Breast epithelium (tissue), 4 donors: Measurements from ENCODE around the gene PTPRM. TPM values are rescaled to one million over a fixed set of nuclear protein-coding genes. Genes with fewer than 3 reads are reported as not detected.

Experiments used
- DNase-seq, 2 donors: peaks; one replicate each; pipeline ENCODE4 v3.0.0-alpha.2; 2019; ENCODE audit warnings: low spot score in 2 of 2
- H3K27ac ChIP-seq, 2 donors: fragments of 200-600 bp; sonication (generic) in 1 of 2; one replicate each; pipeline ENCODE4 v1.5.1; 2016 to 2019; ENCODE audit warnings: mild to moderate bottlenecking in 1 of 2
- H3K27me3 ChIP-seq, 2 donors: fragments of 200-600 bp; sonication (generic) in 1 of 2; one replicate each; pipeline versions ENCODE4 v1.5.1 to v1.6.0; 2017 to 2019; ENCODE audit warnings: control low read depth in 1 of 2, mild to moderate bottlenecking in 1 of 2
- H3K36me3 ChIP-seq: fragments of 200-600 bp; one replicate; pipeline ENCODE4 v1.5.1; 2019
- H3K4me1 ChIP-seq, 2 donors: fragments of 200-600 bp; sonication (generic); one replicate each; pipeline ENCODE4 v1.5.1; 2016 to 2019; ENCODE audit warnings: control low read depth in 1 of 2
- H3K4me3 ChIP-seq, 3 donors: fragments of 200-600 bp; sonication (generic); 1 replicate in 2 of 3; 2 replicates in 1 of 3; pipeline ENCODE4 v1.5.1; 2016 to 2019; ENCODE audit warnings: mild to moderate bottlenecking in 3 of 3, moderate library complexity in 2 of 3
- H3K9me3 ChIP-seq, 2 donors: fragments of 200-600 bp; sonication (generic) in 1 of 2; one replicate each; pipeline ENCODE4 v1.5.1; 2016 to 2019; ENCODE audit warnings: control low read depth in 1 of 2
- CTCF ChIP-seq, 3 donors: fragments of 450-650 bp; IDR thresholded peaks; one replicate each; pipeline ENCODE4 v1.5.1; 2016 to 2017; ENCODE audit warnings: antibody characterized with exemption in 3 of 3, mild to moderate bottlenecking in 3 of 3, moderate library complexity in 3 of 3
- POLR2A ChIP-seq: fragments of 450-650 bp; IDR thresholded peaks from one replicate; pipeline ENCODE4 v1.6.1; 2016; ENCODE audit warnings: antibody characterized with exemption, mild to moderate bottlenecking, moderate library complexity
- POLR2AphosphoS5 ChIP-seq, 3 donors: sonication (generic); formaldehyde crosslinking; IDR thresholded peaks; one replicate each; pipeline ENCODE4 v1.6.1; 2017; ENCODE audit warnings: antibody characterized with exemption in 3 of 3
- intact Hi-C: fragments of 100-400 bp; cut with DNase I; formaldehyde crosslinking; loops from one replicate; pipeline ENCODE4 v1.15.1; 2023; ENCODE audit warnings: low total_unique reads
- total RNA-seq, 3 donors: library from RNA; depleted of rRNA; stranded (reverse); fragments of >200 nt; gene quantifications; one replicate each; pipeline ENCODE4 v1.1.0, GENCODE V29; 2016

Gene PTPRM
- total RNA-seq, 3 donors from 2014 or later = 41.7 to 181 (median 140) TPM

- Histone ChIP-seq H3K9me3 (no peaks in the 10 kb centered on the region), H3K4me1 (no peaks in the 10 kb centered on the region), H3K36me3 (no peaks in the 10 kb centered on the region), H3K27me3 (no peaks in the 10 kb centered on the region), H3K4me3 (no peak overlapping the region), H3K27ac (no peak overlapping the region)
- DNase-seq = no peak
- intact Hi-C loops = no loop called here
- TF ChIP-seq POLR2A (no peak), POLR2AphosphoS5 (IDR thresholded peaks at IDR 0.05) (no peak), CTCF (IDR thresholded peaks at IDR 0.05) (no peak)
Measured at GRCh38 chr18:7657050-7657449, 89.9 kb downstream of the PTPRM start.

GRCh38 chr18:7657937-7658336, 90.8 kb downstream of the PTPRM start:
- intact Hi-C loops = no loop called here
- Histone ChIP-seq H3K9me3 (no peaks in the 10 kb centered on the region), H3K36me3 (no peaks in the 10 kb centered on the region), H3K27me3 (no peaks in the 10 kb centered on the region), H3K4me3 (no peak overlapping the region), H3K4me1 (no peaks in the 10 kb centered on the region), H3K27ac (no peak overlapping the region)
- no peak for DNase-seq
- TF ChIP-seq POLR2A (no peak), POLR2AphosphoS5 (IDR thresholded peaks at IDR 0.05) (no peak), CTCF (IDR thresholded peaks at IDR 0.05) (no peak)

GRCh38 chr18:7658701-7659100, 91.6 kb downstream of the PTPRM start:
- Histone ChIP-seq H3K36me3 (no peaks in the 10 kb centered on the region), H3K27ac (no peak overlapping the region), H3K4me3 (no peak overlapping the region), H3K4me1 (no peaks in the 10 kb centered on the region), H3K27me3 (no peaks in the 10 kb centered on the region), H3K9me3 (no peaks in the 10 kb centered on the region)
- no peak for DNase-seq
- intact Hi-C loops = no loop called here
- TF ChIP-seq POLR2A (no peak), POLR2AphosphoS5 (IDR thresholded peaks at IDR 0.05) (no peak), CTCF (IDR thresholded peaks at IDR 0.05) (no peak)

- Histone ChIP-seq H3K36me3 (no peaks in the 10 kb centered on the region), H3K4me1 (no peaks in the 10 kb centered on the region), H3K27ac (no peak overlapping the region), H3K4me3 (no peak overlapping the region), H3K9me3 (no peaks in the 10 kb centered on the region), H3K27me3 (no peaks in the 10 kb centered on the region)
- DNase-seq = no peak
- TF ChIP-seq CTCF (IDR thresholded peaks at IDR 0.05) (no peak), POLR2AphosphoS5 (IDR thresholded peaks at IDR 0.05) (no peak), POLR2A (no peak)
- intact Hi-C loops = loop anchor here (5.0 kb wide), 1 partner anchor 116 kb away; no protein-coding TSS in a partner anchor
Measured at GRCh38 chr18:7661207-7661606, 94.1 kb downstream of the PTPRM start.

- Histone ChIP-seq H3K36me3 (no peaks in the 10 kb centered on the region), H3K9me3 (no peaks in the 10 kb centered on the region), H3K27me3 (no peaks in the 10 kb centered on the region), H3K4me1 (no peaks in the 10 kb centered on the region), H3K27ac (no peak overlapping the region), H3K4me3 (no peak overlapping the region)
- intact Hi-C loops = loop anchor here (5.0 kb wide), 1 partner anchor 114 kb away; no protein-coding TSS in a partner anchor
- TF ChIP-seq POLR2A = no peak
- TF ChIP-seq CTCF (IDR thresholded peaks at IDR 0.05) = no peak
- no peak for TF ChIP-seq POLR2AphosphoS5 (IDR thresholded peaks at IDR 0.05)
- no peak for DNase-seq
Measured at GRCh38 chr18:7662866-7663265, 95.8 kb downstream of the PTPRM start.
